Vein endothelial cell (primary cell): ENCODE data around the gene CARD16. TPM values are rescaled to one million over a fixed set of nuclear protein-coding genes. Genes with fewer than 3 reads are reported as not detected.

ENCODE experiments used
- total RNA-seq: library from RNA; depleted of rRNA; stranded (reverse); fragments of >200 nt; gene quantifications from 2 replicates; pipeline ENCODE4 v1.2.3, GENCODE V29; 2012

Gene CARD16
- total RNA-seq = 32.0 and 35.9 TPM in 2 replicates

DNA sequence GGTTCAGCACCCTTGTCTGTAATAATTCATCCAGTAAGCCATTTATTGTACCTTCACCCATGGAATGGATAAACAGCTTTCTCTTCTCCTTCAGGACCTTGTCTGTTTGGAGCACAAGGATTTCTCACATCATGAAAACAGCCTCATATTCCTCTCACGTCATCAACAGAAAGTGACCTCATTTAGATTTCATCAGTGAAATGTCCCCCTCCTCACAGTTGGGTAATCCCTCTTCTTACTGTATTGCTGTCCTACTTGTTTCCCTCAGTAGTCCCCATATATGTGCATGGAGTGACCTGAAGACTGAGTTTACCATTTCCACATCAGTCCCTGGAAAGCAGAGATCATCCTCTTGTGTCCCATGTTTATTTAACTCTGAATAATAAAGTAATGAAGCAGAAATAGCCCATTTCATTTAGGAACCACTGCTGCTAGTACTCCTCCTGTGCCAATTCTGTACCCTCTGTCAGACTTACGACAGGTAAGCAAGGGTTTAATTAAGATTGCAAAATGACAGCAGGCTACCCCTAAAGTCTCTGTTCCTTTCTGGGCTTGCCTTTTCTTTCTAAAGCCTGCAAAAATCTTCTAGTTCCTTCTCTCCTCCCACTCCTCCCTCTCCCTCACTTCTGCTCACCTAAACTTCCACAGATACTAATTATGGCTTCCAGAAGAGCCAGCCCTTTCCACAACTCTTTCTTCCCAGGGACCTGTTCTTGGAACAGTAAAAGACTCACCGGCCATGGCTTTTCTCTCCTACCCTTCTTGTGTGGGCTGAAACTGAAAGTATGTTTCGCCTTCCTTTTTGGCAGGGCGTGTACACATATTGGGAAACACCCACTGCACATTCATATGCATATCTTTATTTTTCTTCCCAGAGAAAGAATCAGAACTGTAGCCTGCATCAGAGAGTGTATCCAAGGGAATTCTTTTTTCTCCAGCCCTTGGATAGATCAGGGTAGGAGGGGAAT is at the start of gene CARD16:
CARD16 (minus strand) TSS at position 779 of the 968 bp plus-strand sequence; CDS start at position 741, 38 bp downstream.

DNA sequence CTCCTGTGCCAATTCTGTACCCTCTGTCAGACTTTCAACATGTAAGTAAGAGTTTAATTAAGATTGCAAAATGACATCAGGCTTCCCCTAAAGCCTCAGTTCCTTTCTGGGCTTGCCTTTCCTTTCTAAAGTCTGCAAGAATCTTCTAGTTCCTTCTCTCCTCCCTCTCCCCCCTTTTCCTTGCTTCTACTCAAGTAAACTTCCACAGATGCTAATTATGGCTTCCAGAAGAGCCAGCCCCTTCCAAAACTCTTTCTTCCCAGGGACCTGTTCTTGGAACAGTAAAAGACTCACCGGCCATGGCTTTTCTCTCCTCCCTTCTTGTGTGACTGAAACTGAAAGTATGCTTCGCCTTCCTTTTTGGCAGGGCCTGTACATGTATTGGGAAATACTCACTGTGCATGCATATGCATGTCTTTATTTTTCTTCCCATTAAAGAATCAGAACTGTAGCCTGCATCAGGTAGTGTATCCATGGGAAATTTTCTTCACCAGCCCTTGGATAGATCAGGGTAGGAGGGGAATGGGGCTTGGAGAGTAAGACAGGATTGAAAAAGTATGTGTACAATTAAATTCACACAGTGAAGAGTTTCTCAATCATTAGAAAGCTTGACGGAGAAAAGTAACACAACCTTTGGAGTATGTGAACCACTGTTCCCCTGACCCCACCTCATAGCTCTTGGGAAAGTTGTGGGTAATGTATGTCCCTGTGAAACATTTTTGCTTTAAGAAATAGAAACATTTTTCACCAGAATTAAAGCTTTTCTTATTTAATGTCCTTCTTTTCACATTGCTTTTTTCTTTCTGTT is 10.1 kb downstream of the CARD16 start, which contains the start of gene CASP1:
CASP1 (minus strand) TSS at position 332 of the 808 bp plus-strand sequence; CDS start at position 301, 31 bp downstream.

DNA sequence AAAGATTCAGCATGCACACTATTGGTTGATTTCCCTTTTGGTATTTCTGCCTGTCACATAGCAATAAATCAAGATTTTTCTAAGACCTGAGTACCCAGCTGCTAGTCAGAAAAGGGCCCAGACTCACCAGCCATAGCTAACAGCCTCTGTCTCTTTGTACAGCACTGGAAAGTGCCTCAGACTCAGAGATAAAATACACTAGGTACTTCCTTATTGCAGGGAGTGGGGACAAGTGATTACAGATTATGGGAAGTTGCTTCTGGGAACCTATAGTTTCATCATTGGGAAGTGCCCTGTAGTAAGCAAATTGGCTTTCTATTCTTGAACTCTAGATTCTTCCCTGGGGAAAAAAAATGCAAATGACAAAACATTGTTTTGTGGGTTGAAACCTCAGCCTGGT is 22.1 kb downstream of the CARD16 start, which contains the start of gene CASP5:
CASP5 (minus strand) TSS at position 166 of the 400 bp plus-strand sequence; CDS start at position 134, 32 bp downstream.

Other genes with a start within 250 kb of the CARD16 start
- 4.9 and 5.3 TPM in 2 replicates for gene CASP12, start 146.9 kb downstream of the CARD16 start, total RNA-seq
- gene CASP4, start 76.8 kb downstream of the CARD16 start, total RNA-seq = 147 and 277 TPM in 2 replicates
- gene CASP5, start 22.2 kb downstream of the CARD16 start, total RNA-seq = not detected in 2 replicates
- 9.6 and 14.4 TPM in 2 replicates for gene CASP1, start 10.2 kb downstream of the CARD16 start, total RNA-seq
- gene CARD18, start 94.4 kb upstream of the CARD16 start, total RNA-seq = not detected in 2 replicates